ENCODE results near the gene ACTRT2. TPM values are rescaled to one million over a fixed set of nuclear protein-coding genes. Genes with fewer than 3 reads are reported as not detected.

ACTRT2 gene
- total and polyA plus RNA-seq, 2 donors (not counting 1 experiment from before 2014, with no cell fraction given) = not detected

GRCh38 chr1:3069491-3070308 is 48.4 kb downstream of the ACTRT2 start:
- no peaks in the 10 kb centered on the region for H4K20me1 ChIP-seq (ENCODE audit: control insufficient read depth, insufficient read depth, low read length, poor library complexity, severe bottlenecking)
- TF ChIP-seq, protein P1, sequence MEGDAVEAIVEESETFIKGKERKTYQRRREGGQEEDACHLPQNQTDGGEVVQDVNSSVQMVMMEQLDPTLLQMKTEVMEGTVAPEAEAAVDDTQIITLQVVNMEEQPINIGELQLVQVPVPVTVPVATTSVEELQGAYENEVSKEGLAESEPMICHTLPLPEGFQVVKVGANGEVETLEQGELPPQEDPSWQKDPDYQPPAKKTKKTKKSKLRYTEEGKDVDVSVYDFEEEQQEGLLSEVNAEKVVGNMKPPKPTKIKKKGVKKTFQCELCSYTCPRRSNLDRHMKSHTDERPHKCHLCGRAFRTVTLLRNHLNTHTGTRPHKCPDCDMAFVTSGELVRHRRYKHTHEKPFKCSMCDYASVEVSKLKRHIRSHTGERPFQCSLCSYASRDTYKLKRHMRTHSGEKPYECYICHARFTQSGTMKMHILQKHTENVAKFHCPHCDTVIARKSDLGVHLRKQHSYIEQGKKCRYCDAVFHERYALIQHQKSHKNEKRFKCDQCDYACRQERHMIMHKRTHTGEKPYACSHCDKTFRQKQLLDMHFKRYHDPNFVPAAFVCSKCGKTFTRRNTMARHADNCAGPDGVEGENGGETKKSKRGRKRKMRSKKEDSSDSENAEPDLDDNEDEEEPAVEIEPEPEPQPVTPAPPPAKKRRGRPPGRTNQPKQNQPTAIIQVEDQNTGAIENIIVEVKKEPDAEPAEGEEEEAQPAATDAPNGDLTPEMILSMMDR (IDR thresholded peaks at IDR 0.05) = no peak
- TF ChIP-seq EZH2 (IDR thresholded peaks at IDR 0.05; ENCODE audit: borderline replicate concordance, insufficient read depth, low read depth, low read length, poor library complexity, severe bottlenecking) = no peak
- H3K36me3 ChIP-seq (replicated peaks in 1 of 2; ENCODE audit: control extremely low read depth in 1 of 2, control insufficient read depth in 1 of 2, extremely low read depth in 1 of 2, insufficient read depth in 2 of 2, low read length in 1 of 2) = no peaks in the 10 kb centered on the region
- H3K9ac ChIP-seq (ENCODE audit: low read length) = peak overlapping the region; percentile 51
- no peak for ATAC-seq (ENCODE audit: low read depth)
- WGBS (ENCODE audit: insufficient coverage) = 1% methylated on average over 65 of the region's 91 CpGs
- Mint-ChIP-seq H3K9me3 (ENCODE audit: insufficient read depth) (no peaks in the 10 kb centered on the region), H3K27me3 (peaks cover 32% of the 10 kb centered on the region), H3K4me1 (peaks cover 6% of the 10 kb centered on the region), H3K27ac (no peak overlapping the region), H3K4me3 (peak overlapping the region; percentile 62)
- H3K4me3 ChIP-seq (ENCODE audit: control extremely low read depth in 1 of 5, extremely low read depth in 1 of 5, insufficient read depth in 1 of 5, low read depth in 2 of 5, low read length in 4 of 5) = peak overlapping the region in 3 of 5 experiments; percentile 39 to 55 (median 52)
- H2AFZ ChIP-seq (ENCODE audit: insufficient read depth, low read depth, low read length, poor library complexity, severe bottlenecking) = peak overlapping the region; percentile 33
- no peak overlapping the region for H3K27ac ChIP-seq (ENCODE audit: low read length in 2 of 2)
- H3K27me3 ChIP-seq (replicated peaks in 1 of 4; ENCODE audit: control extremely low read depth in 1 of 4, control insufficient read depth in 3 of 4, insufficient read depth in 4 of 4, low read length in 3 of 4) = peaks cover 0 to 62% (median 4%) of the 10 kb centered on the region in 4 experiments
- intact Hi-C loops (cut with micrococcal nuclease) = no loop called here
- no peaks in the 10 kb centered on the region for H3K79me2 ChIP-seq (ENCODE audit: control insufficient read depth, insufficient read depth, low read length)
- peak overlapping the region; percentile 75 for H3K4me2 ChIP-seq (replicated peaks; ENCODE audit: low read depth, low read length, poor library complexity, severe bottlenecking)
- peak; percentile 19 for DNase-seq
- peaks cover 0 to 4% of the 10 kb centered on the region in 2 donors for H3K4me1 ChIP-seq (ENCODE audit: control insufficient read depth in 2 of 2, insufficient read depth in 2 of 2, low read length in 2 of 2)
- peaks cover 0 to 14% (median 0%) of the 10 kb centered on the region in 3 donors for H3K9me3 ChIP-seq (ENCODE audit: control extremely low read depth in 1 of 3, control insufficient read depth in 2 of 3, insufficient read depth in 1 of 3, low read length in 2 of 3)
- POLR2A ChIA-PET = no interaction called here
- CTCF ChIA-PET = no interaction called here

DNA sequence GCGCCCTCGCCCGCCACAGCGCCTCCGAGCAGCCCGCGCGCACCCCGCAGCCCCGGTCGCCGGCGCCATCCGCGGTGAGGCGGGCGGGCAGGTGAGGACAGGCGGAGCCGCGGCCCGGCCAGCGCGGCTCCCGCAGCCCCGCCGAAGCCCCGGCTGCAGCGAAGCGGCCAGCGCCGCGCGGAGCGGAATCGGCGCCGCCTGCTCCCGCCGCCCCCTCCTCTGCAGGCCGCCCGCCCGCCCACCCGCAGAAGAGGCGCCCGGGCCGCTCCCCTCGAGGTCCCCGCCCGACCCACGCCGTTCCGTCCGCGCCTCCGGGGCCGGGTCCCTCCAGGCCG is 49.0 kb downstream of the ACTRT2 start:
- Histone ChIP-seq H3K79me2 (ENCODE audit: control insufficient read depth, insufficient read depth, low read length) (no peaks in the 10 kb centered on the region), H3K36me3 (replicated peaks in 1 of 2; ENCODE audit: control extremely low read depth in 1 of 2, control insufficient read depth in 1 of 2, extremely low read depth in 1 of 2, insufficient read depth in 2 of 2, low read length in 1 of 2) (no peaks in the 10 kb centered on the region), H3K9me3 (ENCODE audit: control extremely low read depth in 1 of 3, control insufficient read depth in 2 of 3, insufficient read depth in 1 of 3, low read length in 2 of 3) (peaks cover 0 to 14% (median 0%) of the 10 kb centered on the region in 3 donors), H3K27me3 (replicated peaks in 1 of 4; ENCODE audit: control extremely low read depth in 1 of 4, control insufficient read depth in 3 of 4, insufficient read depth in 4 of 4, low read length in 3 of 4) (peaks cover 0 to 63% (median 4%) of the 10 kb centered on the region in 4 experiments), H2AFZ (ENCODE audit: insufficient read depth, low read depth, low read length, poor library complexity, severe bottlenecking) (no peak overlapping the region), H3K4me3 (ENCODE audit: control extremely low read depth in 1 of 5, extremely low read depth in 1 of 5, insufficient read depth in 1 of 5, low read depth in 2 of 5, low read length in 4 of 5) (no peak overlapping the region), H3K4me2 (replicated peaks; ENCODE audit: low read depth, low read length, poor library complexity, severe bottlenecking) (peak overlapping the region; percentile 75), H3K9ac (ENCODE audit: low read length) (no peak overlapping the region), H3K27ac (ENCODE audit: low read length in 2 of 2) (no peak overlapping the region), H4K20me1 (ENCODE audit: control insufficient read depth, insufficient read depth, low read length, poor library complexity, severe bottlenecking) (no peaks in the 10 kb centered on the region), H3K4me1 (ENCODE audit: control insufficient read depth in 2 of 2, insufficient read depth in 2 of 2, low read length in 2 of 2) (peaks cover 0 to 4% of the 10 kb centered on the region in 2 donors)
- intact Hi-C loops (cut with micrococcal nuclease) = no loop called here
- H3K4me3 Mint-ChIP-seq = no peak overlapping the region
- ChIA-PET POLR2A (no interaction called here), CTCF (no interaction called here)
- H3K27ac Mint-ChIP-seq = no peak overlapping the region
- peaks cover 33% of the 10 kb centered on the region for H3K27me3 Mint-ChIP-seq
- DNase-seq = no peak
- peaks cover 6% of the 10 kb centered on the region for H3K4me1 Mint-ChIP-seq
- 2% methylated on average over 57 of the region's 57 CpGs for WGBS (ENCODE audit: insufficient coverage)
- TF ChIP-seq, protein P1 (IDR thresholded peaks at IDR 0.05) = no peak
- TF ChIP-seq EZH2 (IDR thresholded peaks at IDR 0.05; ENCODE audit: borderline replicate concordance, insufficient read depth, low read depth, low read length, poor library complexity, severe bottlenecking) = no peak
- no peaks in the 10 kb centered on the region for H3K9me3 Mint-ChIP-seq (ENCODE audit: insufficient read depth)
- no peak for ATAC-seq (ENCODE audit: low read depth)
